WI38 (cell line): ENCODE data around the gene RMDN3.

Source experiments
- H3K4me3 ChIP-seq: 2 replicates; pipeline ENCODE4 v1.5.1; 2011; ENCODE audit warnings: low read depth, mild to moderate bottlenecking, control low read depth, low read length
- TF ChIP-seq, protein P1 (sequence below): IDR thresholded peaks from 2 replicates; pipeline ENCODE4 v1.5.1; 2012; ENCODE audit warnings: low read depth, mild to moderate bottlenecking, control low read depth, low read length

The RMDN3 gene

GRCh38 chr15:40767838-40768500 lies 12.9 kb upstream of the RMDN3 start:
- TF ChIP-seq, protein P1, sequence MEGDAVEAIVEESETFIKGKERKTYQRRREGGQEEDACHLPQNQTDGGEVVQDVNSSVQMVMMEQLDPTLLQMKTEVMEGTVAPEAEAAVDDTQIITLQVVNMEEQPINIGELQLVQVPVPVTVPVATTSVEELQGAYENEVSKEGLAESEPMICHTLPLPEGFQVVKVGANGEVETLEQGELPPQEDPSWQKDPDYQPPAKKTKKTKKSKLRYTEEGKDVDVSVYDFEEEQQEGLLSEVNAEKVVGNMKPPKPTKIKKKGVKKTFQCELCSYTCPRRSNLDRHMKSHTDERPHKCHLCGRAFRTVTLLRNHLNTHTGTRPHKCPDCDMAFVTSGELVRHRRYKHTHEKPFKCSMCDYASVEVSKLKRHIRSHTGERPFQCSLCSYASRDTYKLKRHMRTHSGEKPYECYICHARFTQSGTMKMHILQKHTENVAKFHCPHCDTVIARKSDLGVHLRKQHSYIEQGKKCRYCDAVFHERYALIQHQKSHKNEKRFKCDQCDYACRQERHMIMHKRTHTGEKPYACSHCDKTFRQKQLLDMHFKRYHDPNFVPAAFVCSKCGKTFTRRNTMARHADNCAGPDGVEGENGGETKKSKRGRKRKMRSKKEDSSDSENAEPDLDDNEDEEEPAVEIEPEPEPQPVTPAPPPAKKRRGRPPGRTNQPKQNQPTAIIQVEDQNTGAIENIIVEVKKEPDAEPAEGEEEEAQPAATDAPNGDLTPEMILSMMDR, result no peak

GRCh38 chr15:40766906-40767837 lies 12.1 kb upstream of the RMDN3 start:
- TF ChIP-seq, protein P1, result no peak

More at GRCh38 chr15:40767838-40768500, 12.9 kb upstream of the RMDN3 start:
- no peak overlapping the region for H3K4me3 ChIP-seq

DNA sequence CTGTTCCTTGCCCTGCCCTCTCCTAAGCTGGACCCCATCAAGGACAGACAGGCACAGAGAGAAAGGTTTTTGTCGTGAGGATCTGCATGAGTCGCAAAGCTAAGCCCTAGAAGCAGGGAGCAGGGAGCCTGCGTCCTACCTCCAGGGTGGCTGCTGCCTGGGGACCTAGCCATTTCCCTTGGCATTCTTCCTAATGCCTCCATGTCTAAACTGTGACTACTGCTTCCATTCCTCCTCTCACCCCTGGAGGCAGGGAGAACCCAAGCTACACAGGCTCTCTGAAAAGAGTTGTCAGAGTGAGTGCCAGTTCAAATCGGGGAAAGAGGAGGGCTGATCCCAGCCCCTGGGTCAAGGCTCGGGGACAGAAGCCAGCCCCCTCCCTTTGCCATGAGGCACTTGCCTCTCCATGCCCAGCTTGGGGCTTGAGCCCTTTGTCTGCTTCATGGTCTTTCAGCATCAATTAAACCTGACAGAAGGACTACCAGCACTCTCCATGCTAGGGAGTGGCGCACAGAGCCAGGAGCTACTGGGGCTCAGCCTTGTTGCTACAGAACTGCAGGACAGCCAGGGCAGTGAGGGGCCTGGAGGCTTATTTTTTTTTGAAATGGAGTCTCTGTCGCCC lies 11.3 kb upstream of the RMDN3 start:
- H3K4me3 ChIP-seq, result no peak overlapping the region
- TF ChIP-seq, protein P1, result no peak

More at GRCh38 chr15:40766906-40767837, 12.1 kb upstream of the RMDN3 start:
- no peak overlapping the region for H3K4me3 ChIP-seq

GRCh38 chr15:40764629-40765103 lies 9.6 kb upstream of the RMDN3 start:
- TF ChIP-seq, protein P1, result no peak
- H3K4me3 ChIP-seq, result peak overlapping the region; percentile 60

GRCh38 chr15:40763801-40764628 lies 9.0 kb upstream of the RMDN3 start, which contains the start of gene GCHFR:
Gene GCHFR (plus strand): TSS chr15:40764068. CDS start chr15:40764181, 113 bp downstream.
- TF ChIP-seq, protein P1, result no peak
- H3K4me3 ChIP-seq, result peak within 1 kb of the TSS; percentile 60

DNA sequence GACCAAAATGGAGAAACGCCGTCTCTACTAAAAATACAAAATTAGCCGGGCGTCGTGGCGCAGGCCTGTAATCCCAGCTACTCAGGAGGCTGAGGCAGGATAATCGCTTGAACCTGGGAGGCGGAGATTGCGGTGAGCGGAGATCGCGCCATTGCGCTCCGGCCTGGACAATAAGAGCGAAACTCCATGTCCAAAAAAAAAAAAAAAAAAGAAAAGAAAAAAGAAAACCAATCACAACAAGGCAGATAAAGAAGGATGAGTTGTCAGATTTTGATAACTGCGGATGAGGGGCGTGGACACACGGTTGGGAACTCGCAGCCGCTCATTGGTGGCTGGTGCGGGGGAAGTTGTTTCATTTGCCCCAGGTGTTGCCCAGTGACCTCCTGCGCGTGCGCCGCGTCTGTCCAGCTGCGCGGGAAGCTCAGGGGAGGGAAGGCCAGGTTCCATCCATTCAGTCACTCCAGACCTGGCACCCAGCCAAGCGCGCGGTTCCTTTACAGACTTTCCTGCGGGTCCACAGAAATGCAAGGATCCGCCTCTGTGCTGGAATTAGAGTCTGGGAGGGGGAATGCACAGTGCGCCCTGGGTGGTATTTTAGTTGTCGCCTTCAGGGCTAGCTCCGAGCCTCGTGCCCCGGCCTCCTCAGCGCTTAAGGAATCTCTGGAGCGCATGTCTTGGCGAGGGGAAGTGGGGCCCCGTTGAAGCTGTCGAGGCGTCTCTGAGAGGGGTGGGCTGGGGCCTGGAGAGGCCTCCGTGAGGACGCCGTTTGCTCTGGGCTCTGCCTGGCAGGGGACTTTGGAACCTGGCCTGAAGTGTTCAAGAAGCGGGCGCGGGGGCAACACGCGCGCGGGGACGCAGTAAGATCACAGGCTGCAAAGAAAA lies 8.1 kb upstream of the RMDN3 start:
- peak overlapping the region; percentile 60 for H3K4me3 ChIP-seq
- TF ChIP-seq, protein P1, result no peak
